Cortex of kidney (tissue), 1 donor: ENCODE results near the gene RNGTT.

Source experiments
- DNase-seq: peaks from one replicate; lab custom pipeline; 2025; lab: John Stamatoyannopoulos, UW

RNGTT gene

DNA sequence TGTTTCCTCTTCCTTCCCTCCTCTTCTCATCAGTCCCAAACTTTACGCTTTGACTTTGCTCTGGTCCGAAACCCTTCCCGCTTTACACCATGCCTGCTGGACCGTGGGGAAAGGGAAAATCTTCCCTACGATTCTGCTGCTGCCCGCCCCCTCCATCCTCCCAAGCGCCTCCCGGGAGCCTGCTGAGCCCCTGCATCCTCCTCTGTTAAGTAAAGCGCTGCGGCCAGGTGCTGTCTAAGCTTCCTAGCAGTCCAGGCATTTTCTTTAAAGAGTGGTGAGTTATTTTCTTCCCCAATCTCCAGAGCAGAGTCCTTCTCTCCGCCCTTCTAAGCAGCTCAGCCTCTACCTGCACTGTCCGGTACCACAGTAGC lies 376.3 kb downstream of the RNGTT start:
- no peak for DNase-seq

- no peak for DNase-seq
Measured at GRCh38 chr6:88586371-88587149, 376.9 kb downstream of the RNGTT start.

- no peak for DNase-seq
Measured at GRCh38 chr6:88585276-88585692, 378.1 kb downstream of the RNGTT start.

GRCh38 chr6:88584581-88585275 lies 378.7 kb downstream of the RNGTT start:
- DNase-seq = no peak

DNA sequence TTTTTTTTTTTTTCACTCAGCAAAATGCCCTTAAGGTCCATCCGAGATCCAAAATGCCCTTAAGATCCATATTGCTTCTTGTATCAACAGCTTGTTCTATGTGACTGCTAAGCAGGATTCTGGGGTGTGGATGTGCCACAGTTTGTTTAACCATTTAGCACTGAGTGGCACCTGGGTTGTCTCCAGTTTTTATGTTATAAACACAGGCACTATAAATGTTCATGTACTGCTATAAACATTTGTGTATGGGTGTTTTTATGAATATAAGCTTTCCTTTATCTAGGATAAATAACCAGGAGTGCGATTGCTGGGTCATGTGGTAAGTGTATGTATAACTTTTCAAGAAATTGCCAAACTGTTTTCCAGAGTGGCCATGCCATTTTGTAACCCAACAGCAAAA lies 386.0 kb downstream of the RNGTT start:
- no peak for DNase-seq

DNA sequence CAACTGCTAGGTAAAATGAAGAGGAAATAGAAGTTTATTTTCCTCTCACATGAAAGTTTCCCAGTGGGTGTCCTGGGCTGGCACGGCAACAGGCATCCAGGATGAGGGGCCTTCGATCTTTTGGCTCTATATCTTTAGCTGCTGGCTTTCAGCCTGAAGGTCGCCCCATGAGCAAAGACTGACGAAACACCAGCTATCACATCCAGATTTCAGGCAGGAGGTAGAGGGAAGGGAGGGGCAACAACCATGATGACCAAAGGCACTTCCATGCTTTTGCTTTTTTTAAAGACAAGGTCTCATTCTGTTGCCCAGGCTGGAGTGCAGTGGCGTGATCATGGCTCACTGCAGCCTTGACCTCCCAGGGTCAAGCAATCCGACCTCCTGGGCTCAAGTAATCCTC lies 387.9 kb downstream of the RNGTT start:
- DNase-seq = no peak

GRCh38 chr6:88574651-88575050 lies 388.8 kb downstream of the RNGTT start:
- DNase-seq = no peak

DNA sequence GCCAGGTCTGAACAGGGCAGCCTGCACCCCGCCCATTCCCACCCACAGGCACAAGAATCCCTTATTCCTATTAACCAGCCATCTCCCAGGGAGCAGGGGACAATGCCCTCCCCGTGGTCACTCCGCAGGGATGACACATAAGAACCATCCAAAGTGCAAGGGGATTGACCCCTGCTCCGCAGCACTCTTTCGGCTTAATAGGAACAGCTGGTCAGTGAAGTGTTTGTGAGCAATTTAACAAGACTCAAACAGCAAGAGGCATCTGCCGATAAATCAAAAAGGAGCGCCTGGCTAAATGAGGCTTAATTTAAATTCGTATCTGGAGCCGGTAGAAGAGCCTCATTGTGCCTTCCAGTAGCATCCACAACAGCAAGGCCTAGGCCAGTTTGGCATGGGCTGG lies 389.4 kb downstream of the RNGTT start:
- DNase-seq = no peak

GRCh38 chr6:88573561-88573960 lies 389.9 kb downstream of the RNGTT start:
- DNase-seq = no peak

DNA sequence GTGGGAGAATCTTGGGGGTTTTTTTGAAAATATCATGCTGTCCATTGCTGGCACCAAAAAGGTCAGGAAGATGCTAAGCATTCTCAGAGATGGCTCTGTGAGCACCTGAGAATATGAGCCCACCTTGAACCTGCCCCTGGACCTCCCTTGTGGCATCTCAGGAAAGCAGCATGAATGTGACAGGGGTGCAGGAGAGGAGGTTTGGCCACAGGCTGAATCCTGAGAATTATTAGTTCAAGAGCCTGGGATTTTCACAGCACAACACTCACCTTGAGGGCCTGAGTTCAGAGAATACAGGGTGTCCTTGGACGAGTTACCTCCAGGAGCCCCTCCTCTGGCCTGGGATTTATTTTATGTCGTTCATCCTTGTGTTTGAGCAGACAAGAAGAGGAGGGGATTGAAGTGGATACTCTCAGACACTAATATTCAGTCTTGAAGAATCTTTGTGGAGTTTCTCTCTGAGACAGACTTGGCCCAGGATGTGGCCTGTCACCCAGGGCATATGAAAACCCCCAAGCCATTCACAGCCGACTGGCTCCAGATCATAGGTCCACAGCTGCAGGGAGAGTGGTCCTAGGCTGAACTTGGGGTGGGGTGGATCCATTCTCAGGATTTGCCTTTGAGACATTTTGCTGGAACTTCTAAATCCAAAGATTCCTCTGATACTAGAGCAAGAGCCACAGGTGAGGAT lies 390.8 kb downstream of the RNGTT start:
- DNase-seq = no peak

DNA sequence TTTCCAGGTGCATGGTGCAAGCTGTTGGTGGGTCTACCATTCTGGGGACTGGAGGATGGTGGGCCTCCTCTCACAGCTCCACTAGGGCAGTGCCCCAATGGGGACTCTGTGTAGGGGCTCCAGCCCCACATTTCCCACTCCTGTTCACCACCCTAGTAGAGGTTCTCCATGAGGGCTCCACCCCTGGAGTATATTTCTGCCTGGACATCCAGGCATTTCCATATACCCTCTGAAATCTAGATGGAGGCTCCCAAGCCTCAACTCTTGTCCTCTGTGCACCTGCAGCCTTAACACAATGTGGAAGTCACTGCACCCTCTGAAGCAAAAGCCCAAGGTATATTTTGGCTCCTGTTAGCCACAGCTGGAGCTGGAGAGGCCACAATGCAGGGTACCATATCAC lies 393.5 kb downstream of the RNGTT start:
- no peak for DNase-seq

GRCh38 chr6:88567696-88568095 lies 395.7 kb downstream of the RNGTT start:
- no peak for DNase-seq

DNA sequence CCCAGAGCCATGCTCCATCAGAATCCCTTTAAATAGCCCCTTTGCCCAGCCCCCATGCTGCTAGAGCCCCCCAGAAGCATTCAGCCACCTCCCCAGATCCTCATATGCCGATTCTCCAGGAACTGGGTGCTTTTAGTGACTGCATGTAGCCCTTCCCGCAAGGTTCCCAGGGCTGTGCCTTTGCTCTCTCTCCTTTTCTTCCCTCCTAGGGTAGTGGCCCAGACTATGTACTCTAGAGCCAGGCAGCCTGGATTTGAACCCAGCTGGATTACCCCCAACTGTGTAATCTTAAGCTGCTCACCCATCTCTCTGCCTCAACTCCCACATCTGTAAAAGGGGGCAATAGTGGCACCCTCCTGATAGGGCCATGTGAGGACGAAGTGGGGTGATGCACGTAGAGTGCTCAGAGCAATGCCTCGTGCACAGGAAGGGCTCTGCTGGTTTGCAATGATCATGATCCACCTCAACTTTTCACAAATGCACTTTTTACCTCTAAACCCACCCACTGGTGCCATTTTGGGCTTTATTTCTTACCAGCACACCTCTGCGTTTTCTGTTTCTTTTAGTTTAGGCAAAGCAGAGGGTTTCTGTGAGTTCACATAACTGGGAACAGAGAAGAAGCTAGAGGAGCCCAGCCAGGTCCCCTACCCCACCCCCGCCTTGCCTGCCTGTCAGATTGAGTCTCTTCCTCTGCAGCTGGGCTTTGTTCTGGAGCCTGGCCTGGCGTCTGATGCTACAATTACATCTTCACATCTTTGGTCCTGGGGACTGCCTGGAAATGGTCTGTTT lies 396.5 kb downstream of the RNGTT start:
- no peak for DNase-seq

DNA sequence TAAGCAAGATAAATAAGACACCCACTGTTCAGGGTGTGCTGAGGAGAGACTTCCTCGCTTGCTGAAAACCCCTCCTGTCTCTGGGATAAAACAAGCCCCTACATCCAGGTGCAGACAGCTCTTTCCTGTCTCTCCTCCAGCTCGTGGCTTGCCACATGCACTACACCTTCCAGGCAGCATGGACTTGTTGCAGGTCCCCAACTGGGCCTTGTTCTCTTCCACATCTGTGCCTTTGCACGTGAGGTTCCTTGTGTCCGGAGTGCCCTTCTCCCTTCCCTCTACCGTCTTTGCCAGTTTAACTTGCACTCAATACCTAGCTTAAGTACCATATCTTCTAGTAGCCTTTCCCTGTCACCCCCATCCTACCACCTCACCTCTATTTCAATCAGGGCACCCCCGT lies 397.6 kb downstream of the RNGTT start:
- DNase-seq = no peak

DNA sequence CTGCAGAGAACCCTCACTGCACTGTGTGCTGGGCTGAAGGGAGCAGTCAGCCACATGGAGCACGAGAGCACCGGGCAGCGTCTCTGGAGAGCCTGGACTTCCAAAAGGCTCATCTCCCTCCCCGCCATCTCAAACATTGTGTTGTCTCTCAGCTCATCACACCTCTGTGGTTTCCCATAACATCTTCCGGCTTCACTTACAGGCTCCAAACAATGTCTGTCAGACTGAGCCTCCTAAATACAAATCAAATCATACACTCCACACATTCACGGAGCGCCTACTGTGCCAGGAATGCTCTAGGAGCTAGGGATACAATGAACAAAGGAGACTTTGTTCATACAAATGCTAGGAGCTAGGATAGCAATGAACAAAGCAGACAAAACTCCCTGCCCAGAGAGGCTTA lies 398.0 kb downstream of the RNGTT start:
- no peak for DNase-seq

DNA sequence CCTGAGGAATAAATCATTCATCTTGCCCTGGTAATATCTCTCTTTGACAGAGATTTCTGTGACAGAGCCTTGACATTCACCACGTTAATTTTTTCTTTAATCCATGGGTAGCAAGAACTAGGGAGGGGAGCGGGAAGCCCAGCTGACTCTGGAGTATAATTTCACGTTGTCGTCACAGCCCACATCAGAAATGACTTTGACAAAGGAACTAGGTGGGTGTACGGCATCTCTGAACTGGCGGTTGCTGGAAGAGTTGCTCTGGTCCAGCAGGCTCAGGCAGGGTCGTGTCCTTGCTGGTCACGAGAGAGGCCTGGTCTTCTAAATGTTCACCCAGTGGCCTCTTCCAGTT lies 400.2 kb downstream of the RNGTT start:
- no peak for DNase-seq

DNA sequence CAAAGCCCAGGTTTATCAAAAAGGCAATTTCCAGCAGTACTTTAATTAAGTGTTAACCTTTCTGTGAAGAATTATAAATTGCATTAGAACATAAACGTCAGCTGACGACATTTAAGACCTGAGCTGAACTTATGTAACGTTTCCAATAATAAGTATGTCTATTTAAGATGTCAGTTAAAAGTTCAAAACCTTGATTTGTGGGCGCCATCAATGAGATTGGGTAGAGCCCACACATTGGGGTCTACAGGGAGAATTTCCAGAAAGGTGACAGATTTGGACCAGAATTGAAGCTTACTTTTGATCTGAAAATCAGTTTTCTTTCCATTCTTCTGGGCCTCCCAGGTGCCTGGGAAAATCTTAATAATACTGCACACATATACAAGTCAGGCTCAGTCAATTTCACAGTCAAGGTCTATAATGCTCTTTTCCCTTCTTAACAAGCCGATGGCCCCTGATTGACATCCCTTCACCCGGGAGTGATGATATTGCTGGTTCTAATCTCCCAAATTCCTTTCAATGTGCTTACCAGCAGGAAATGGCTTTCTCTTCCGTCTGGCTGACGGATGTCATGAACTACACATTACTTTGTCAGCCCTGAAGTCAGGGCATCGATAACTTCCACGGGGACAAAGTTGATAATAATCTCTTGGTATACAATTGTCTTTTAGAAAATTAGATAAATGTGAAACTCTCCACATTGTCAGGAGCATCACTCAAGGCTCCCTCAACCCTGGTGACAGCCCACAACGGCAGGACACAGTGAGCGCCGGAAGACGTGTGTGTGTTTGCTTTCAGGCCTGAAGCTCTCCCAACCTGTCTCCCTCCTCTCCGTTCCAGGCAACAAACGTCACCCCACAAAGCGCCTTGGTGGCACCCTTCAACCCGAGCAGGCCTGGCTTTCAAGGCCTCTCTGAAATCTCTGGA lies 400.8 kb downstream of the RNGTT start:
- DNase-seq = no peak

DNA sequence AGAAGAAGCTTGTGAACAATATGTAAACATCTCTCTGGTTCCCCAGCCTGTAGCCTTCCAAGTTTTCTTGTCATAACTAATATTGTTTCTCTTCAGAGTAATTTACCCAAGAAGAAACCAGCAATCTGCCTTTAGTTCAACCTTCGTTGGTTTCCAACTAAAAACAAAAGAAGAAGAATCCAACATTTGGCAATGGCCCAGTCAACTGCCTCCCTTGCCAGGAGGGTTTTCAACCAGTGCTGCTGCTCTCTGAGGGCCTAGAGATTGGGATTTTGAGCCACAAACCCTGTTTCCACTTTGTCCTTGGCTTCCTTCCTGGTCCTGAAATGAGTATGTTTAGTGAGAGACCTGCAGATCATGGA lies 401.5 kb downstream of the RNGTT start:
- no peak for DNase-seq

GRCh38 chr6:88561034-88561953 lies 402.1 kb downstream of the RNGTT start:
- DNase-seq = no peak
